GM18858 (cell line): ENCODE measurements around the gene ACTN3.
"Not testable (repeated sequence)": the region's sequence is repeated elsewhere in the genome, so short reads cannot be mapped to it uniquely, and the experiment has no call there.

Source experiments
- ATAC-seq: cut with Tn5 transposase; IDR thresholded peaks from one replicate; pipeline ENCODE4 v1.9.1; 2021; ENCODE audit not compliant: unreplicated experiment

The ACTN3 gene

GRCh38 chr11:66595245-66595904, 48.7 kb downstream of the ACTN3 start:
- ATAC-seq: no peak

DNA sequence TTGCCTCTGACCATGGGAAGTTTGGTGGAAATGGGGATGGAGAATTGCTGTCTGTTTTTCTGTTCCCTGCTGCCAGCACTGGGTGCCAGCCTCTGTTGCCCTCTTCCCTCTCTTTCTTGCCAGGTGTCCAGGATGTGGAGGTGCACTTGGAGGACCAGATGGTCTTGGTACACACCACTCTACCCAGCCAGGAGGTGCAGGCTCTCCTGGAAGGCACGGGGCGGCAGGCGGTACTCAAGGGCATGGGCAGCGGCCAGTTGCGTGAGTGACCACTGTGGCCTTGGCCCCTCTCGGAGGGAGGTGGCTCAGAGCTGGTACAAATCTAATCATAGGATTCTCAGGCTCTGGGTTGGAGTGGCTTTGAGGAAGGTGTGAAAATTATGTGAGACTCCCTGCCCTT, 52.3 kb downstream of the ACTN3 start:
- ATAC-seq: no peak

GRCh38 chr11:66600219-66600618, 53.5 kb downstream of the ACTN3 start:
- ATAC-seq: no peak

DNA sequence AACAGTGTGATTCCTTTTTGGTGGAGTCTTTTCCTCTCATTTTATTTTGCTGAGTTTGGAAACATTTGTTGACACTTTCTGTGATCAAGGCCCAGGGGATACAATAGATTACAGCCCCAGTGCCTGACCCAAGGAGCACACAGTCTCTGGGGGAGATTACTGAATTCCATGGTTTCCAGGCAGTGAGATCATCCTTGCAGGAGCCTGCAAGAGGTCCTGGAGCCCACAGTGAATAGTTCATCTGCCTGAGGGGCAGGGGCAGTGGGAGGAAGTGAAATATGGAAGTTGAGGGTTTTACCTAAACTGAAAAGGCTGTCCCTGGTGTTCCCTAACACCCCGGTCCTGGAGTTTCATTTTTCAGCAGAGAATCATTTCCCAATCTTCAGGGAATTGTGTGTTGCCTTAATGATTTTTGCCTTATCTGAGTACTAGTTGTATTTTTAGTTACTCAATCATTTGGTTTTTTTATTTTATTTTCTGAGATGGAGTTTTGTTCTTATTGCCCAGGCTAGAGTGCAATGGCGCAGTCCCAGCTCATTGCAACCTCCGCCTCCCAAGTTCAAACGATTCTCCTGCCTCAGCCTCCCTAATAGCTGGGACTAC, 54.0 kb downstream of the ACTN3 start:
- no peak for ATAC-seq

GRCh38 chr11:66603072-66603471, 56.4 kb downstream of the ACTN3 start:
- no peak for ATAC-seq

- no peak for ATAC-seq
Measured at GRCh38 chr11:66604155-66604554, 57.5 kb downstream of the ACTN3 start.

DNA sequence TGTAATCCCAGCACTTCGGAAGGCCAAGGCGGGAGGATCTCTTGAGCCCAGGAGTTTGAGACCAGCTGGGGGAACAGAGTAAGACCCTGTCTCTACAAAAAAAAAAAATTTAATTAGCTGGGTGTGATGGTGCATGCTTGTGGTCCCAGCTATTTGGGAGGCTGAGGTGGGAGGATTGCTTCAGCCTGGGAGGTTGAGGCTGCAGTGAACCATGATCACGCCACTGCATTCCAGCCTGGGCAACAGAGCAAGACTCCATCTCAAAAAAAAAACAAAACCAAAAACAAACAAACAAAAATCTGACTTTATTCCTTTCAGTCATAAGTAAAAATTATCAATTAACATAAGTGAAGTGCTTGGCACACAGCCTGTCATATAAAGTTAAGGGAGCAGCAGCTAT, 59.9 kb downstream of the ACTN3 start:
- ATAC-seq: not testable (repeated sequence)

DNA sequence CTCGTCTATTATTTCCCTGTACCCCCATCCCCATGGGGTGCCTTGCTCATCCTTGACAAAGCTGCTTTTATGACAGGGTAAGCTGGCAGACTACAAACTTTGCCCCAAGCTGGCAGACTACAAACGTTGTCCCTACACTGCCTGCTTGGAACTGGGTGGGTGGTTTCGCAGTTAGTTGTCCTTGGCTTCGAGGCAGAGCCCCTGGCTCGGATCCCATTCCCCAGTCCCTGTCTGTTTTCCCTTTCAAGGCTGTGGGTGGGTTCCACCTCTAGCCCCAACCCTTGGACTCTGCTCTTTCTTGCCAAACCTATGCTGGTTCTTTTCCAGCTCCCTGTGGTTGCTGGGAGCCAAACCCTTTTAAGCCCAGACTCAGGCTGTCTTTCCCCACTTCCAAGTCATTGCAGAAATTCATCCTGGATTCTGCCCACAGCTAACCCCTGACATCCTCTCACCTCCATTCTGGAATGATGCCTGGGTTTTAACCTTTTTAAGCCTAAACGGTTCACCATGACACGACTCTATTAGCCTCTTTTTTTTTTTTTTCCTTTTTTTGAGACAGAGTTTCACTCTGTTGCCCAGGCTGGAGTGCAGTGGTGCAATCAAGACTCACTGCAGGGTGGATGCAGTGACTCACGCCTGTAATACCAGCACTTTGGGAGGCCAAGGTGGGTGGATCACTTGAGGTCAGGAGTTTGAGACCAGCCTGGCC, 60.6 kb downstream of the ACTN3 start:
- ATAC-seq: no peak

GRCh38 chr11:66609721-66610617, 63.3 kb downstream of the ACTN3 start:
- ATAC-seq: no peak

DNA sequence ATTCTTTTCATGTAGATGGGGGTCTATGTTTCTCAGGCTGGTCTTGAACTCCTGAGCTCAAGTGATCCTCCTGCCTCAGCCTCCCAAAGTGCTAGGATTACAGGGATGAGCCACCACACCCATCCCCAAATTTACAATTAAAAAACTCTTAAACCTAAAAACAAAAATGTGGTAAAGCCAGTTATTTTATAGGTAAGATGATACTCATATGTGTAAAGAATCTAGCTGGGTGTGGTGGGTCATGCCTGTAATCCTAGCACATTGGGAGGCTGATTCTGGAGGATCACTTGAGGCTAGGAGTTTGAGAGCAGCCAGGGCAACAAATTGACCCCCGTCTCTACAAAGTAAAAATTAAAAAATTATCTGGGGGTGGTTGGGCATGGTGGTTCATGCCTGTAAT, 65.8 kb downstream of the ACTN3 start:
- no peak for ATAC-seq
